H1 (cell line): ENCODE measurements around the gene NKAIN2. TPM values are rescaled to one million over a fixed set of nuclear protein-coding genes. Genes with fewer than 3 reads are reported as not detected.

Source experiments
- CTCF ChIA-PET: fragments of 300-600 bp; sonication (Branson Sonifier 250); formaldehyde crosslinking; loops from one replicate; lab custom pipeline; 2021; ENCODE audit not compliant: partially characterized antibody; lab: Charles Lee
- POLR2A ChIA-PET: fragments of 300-600 bp; sonication (Branson Sonifier 250); formaldehyde crosslinking; loops from one replicate; lab custom pipeline; 2021; ENCODE audit warnings: inconsistent platforms; ENCODE audit not compliant: partially characterized antibody; lab: Charles Lee
- DNase-seq, 2 experiments: peaks; one replicate each; pipeline versions ENCODE4 v3.0.0 to v3.0.0-alpha.2; 2010 to 2022; ENCODE audit warnings: low spot score in 2 of 2, low read depth in 1 of 2, mixed read lengths in 1 of 2
- FAIRE-seq: peaks from 2 replicates; lab custom pipeline; 2011; peaks lifted over from hg19 to GRCh38; lab: Jason Lieb, UNC
- H2AFZ ChIP-seq: 2 replicates; pipeline ENCODE4 v1.8.1; 2012; ENCODE audit warnings: low read length, inconsistent platforms
- H2AK5ac ChIP-seq: 2 replicates; pipeline ENCODE4 v1.6.1; 2013; ENCODE audit warnings: low read depth, low read length
- H2BK120ac ChIP-seq: replicated peaks from 2 replicates; pipeline ENCODE3; 2013; ENCODE audit warnings: low read depth, low read length, inconsistent platforms
- H2BK12ac ChIP-seq: 2 replicates; pipeline ENCODE4 v1.6.1; 2013; ENCODE audit warnings: low read depth, low read length
- H2BK15ac ChIP-seq: 2 replicates; pipeline ENCODE4 v1.6.1; 2013; ENCODE audit warnings: low read length
- H2BK20ac ChIP-seq: 2 replicates; pipeline ENCODE4 v1.6.1; 2013; ENCODE audit warnings: low read length
- H2BK5ac ChIP-seq: 2 replicates; pipeline ENCODE4 v1.6.1; 2013; ENCODE audit warnings: low read depth, low read length
- H3K14ac ChIP-seq: 2 replicates; pipeline ENCODE4 v1.6.1; 2013; ENCODE audit warnings: inconsistent platforms; ENCODE audit not compliant: insufficient read length
- H3K18ac ChIP-seq: 2 replicates; pipeline ENCODE4 v1.6.1; 2013; ENCODE audit warnings: low read length; ENCODE audit errors: extremely low read depth
- H3K23ac ChIP-seq: 2 replicates; pipeline ENCODE4 v1.6.1; 2013; ENCODE audit warnings: inconsistent platforms; ENCODE audit not compliant: insufficient read length
- H3K23me2 ChIP-seq: 2 replicates; pipeline ENCODE4 v1.6.1; 2013; ENCODE audit warnings: low read depth, low read length
- H3K27ac ChIP-seq: 2 replicates; pipeline ENCODE4 v1.6.1; 2011; ENCODE audit warnings: low read depth, low read length, inconsistent platforms
- H3K27me3 ChIP-seq, 4 experiments: replicated peaks in 1 of 4; 1 replicate in 1 of 4; 2 replicates in 3 of 4; pipeline versions ENCODE4 v1.6.1 to v1.8.1; 2011 to 2013; ENCODE audit warnings: low read length in 3 of 4, mild to moderate bottlenecking in 3 of 4, inconsistent platforms in 2 of 4, mixed read lengths in 2 of 4, moderate library complexity in 1 of 4; ENCODE audit not compliant: control insufficient read depth in 3 of 4, insufficient read depth in 3 of 4; ENCODE audit errors: extremely low read depth in 1 of 4
- H3K36me3 ChIP-seq, 4 experiments: 2 replicates each; pipeline versions ENCODE4 v1.6.1 to v1.8.1; 2011 to 2013; ENCODE audit warnings: mild to moderate bottlenecking in 4 of 4, low read length in 3 of 4, moderate library complexity in 2 of 4, control low read depth in 1 of 4, inconsistent platforms in 1 of 4; ENCODE audit not compliant: insufficient read depth in 4 of 4, control insufficient read depth in 2 of 4
- H3K4ac ChIP-seq: replicated peaks from 2 replicates; pipeline ENCODE3; 2013; ENCODE audit warnings: low read length, low read depth, mixed read lengths, inconsistent platforms; ENCODE audit not compliant: insufficient read length
- H3K4me1 ChIP-seq, 4 experiments: replicated peaks in 1 of 4; 1 replicate in 1 of 4; 2 replicates in 3 of 4; pipeline versions ENCODE4 v1.6.1 to v1.8.1; 2011 to 2013; ENCODE audit warnings: low read length in 3 of 4, inconsistent platforms in 2 of 4, mixed read lengths in 1 of 4; ENCODE audit not compliant: insufficient read depth in 4 of 4, control insufficient read depth in 3 of 4
- H3K4me2 ChIP-seq, 2 experiments: 2 replicates each; pipeline versions ENCODE4 v1.6.1 to v1.8.1; 2011 to 2013; ENCODE audit warnings: low read depth in 2 of 2, low read length in 2 of 2, control low read depth in 1 of 2, inconsistent platforms in 1 of 2, mild to moderate bottlenecking in 1 of 2; ENCODE audit not compliant: insufficient read depth in 1 of 2
- H3K4me3 ChIP-seq, 4 experiments: fragments of 200-600, 300-600 bp in 1 of 4; sonication (generic), shearing (Covaris generic), sonication (Bioruptor Twin) in 1 of 4; 2 replicates each; pipeline versions ENCODE4 v1.5.1 to v1.8.1; 2011 to 2016; ENCODE audit warnings: low read length in 4 of 4, low read depth in 3 of 4, control low read depth in 2 of 4, inconsistent platforms in 2 of 4, mild to moderate bottlenecking in 2 of 4, mixed read lengths in 1 of 4, moderate library complexity in 1 of 4; ENCODE audit not compliant: insufficient read depth in 2 of 4; ENCODE audit errors: extremely low read depth in 1 of 4
- H3K56ac ChIP-seq: replicated peaks from 2 replicates; pipeline ENCODE3; 2013; ENCODE audit warnings: low read depth, mild to moderate bottlenecking, mixed read lengths, low read length, inconsistent platforms; ENCODE audit not compliant: insufficient read length
- H3K79me1 ChIP-seq: 2 replicates; pipeline ENCODE4 v1.6.1; 2013; ENCODE audit warnings: low read depth, low read length, control low read depth
- H3K79me2 ChIP-seq, 2 experiments: 2 replicates each; pipeline versions ENCODE4 v1.6.1 to v1.8.1; 2012 to 2013; ENCODE audit warnings: low read length in 2 of 2, mild to moderate bottlenecking in 2 of 2, inconsistent platforms in 1 of 2; ENCODE audit not compliant: insufficient read depth in 2 of 2, control insufficient read depth in 1 of 2
- H3K9ac ChIP-seq, 4 experiments: replicated peaks in 1 of 4; 1 replicate in 1 of 4; 2 replicates in 3 of 4; pipeline versions ENCODE4 v1.6.1 to v1.8.1; 2011 to 2013; ENCODE audit warnings: low read depth in 3 of 4, low read length in 3 of 4, control low read depth in 2 of 4, mild to moderate bottlenecking in 2 of 4, moderate library complexity in 2 of 4, inconsistent platforms in 1 of 4; ENCODE audit errors: extremely low read depth in 1 of 4
- H3K9me3 ChIP-seq, 2 experiments: 2 replicates each; pipeline versions ENCODE4 v1.6.1 to v1.8.1; 2012 to 2013; ENCODE audit warnings: mild to moderate bottlenecking in 2 of 2, moderate library complexity in 2 of 2, control low read depth in 1 of 2, inconsistent platforms in 1 of 2, low read depth in 1 of 2, low read length in 1 of 2, mixed read lengths in 1 of 2; ENCODE audit not compliant: insufficient read depth in 2 of 2
- H4K20me1 ChIP-seq, 2 experiments: replicated peaks in 1 of 2; 2 replicates each; pipeline versions ENCODE3 to v1.8.1; 2011 to 2013; ENCODE audit warnings: inconsistent platforms in 2 of 2, low read length in 2 of 2, mild to moderate bottlenecking in 1 of 2; ENCODE audit not compliant: insufficient read depth in 2 of 2, control insufficient read depth in 1 of 2
- H4K5ac ChIP-seq: 2 replicates; pipeline ENCODE4 v1.6.1; 2013; ENCODE audit warnings: low read length, low read depth, mixed read lengths, inconsistent platforms; ENCODE audit not compliant: insufficient read length
- H4K8ac ChIP-seq: 2 replicates; pipeline ENCODE4 v1.8.0; 2013; ENCODE audit warnings: mild to moderate bottlenecking, moderate library complexity, low read length, inconsistent platforms; ENCODE audit not compliant: insufficient read depth; ENCODE audit errors: extremely low read depth
- H4K91ac ChIP-seq: replicated peaks from 2 replicates; pipeline ENCODE3; 2013; ENCODE audit warnings: low read length, mixed read lengths, inconsistent platforms; ENCODE audit not compliant: insufficient read length
- CHD1 ChIP-seq: IDR thresholded peaks from 2 replicates; pipeline ENCODE4 v1.6.1; 2012; ENCODE audit warnings: low read depth, low read length, improper control_type of control experiment
- WGBS, 2 experiments: shearing (Covaris generic) in 1 of 2; methylation state at CpG; one replicate each; pipeline versions ENCODE4 v1.1.6 to v1.1.7; 2013 to 2015; ENCODE audit warnings: low lambda C conversion rate in 2 of 2, mixed read lengths in 2 of 2, inconsistent platforms in 1 of 2, low coverage in 1 of 2, missing lambda C conversion rate in 1 of 2; ENCODE audit not compliant: insufficient replicate concordance in 2 of 2, insufficient coverage in 1 of 2, insufficient read length in 1 of 2; ENCODE audit errors: extremely low coverage in 1 of 2, missing lambda C conversion rate in 1 of 2; 5-methylcytosine and 5-hydroxymethylcytosine counted together
- polyA plus RNA-seq, 7 experiments: library from polyadenylated mRNA; depleted of rRNA in 3 of 7; stranded (reverse) in 5 of 7; unstranded in 2 of 7; fragments of >200 nt in 5 of 7; fragments of 200-250 nt in 2 of 7; gene quantifications; 1 replicate in 5 of 7; 2 replicates in 1 of 7; 4 replicates in 1 of 7; pipeline versions ENCODE4 v1.2.1 to v1.2.3, GENCODE V29; 2011 to 2013; ENCODE audit warnings: missing spikeins in 2 of 7, mixed read lengths in 2 of 7
- total RNA-seq: library from RNA; stranded (reverse); fragmentation: NEBNext Ultra II Directional; extraction: Animal tissue kit (Norgen Biotek cat#: 25700); gene quantifications from 2 replicates; pipeline ENCODE4 v1.2.1, GENCODE V29; 2021

The NKAIN2 gene
- total and polyA plus RNA-seq, 2 of the 8 experiments (the other 6 are each of a cell fraction or from before 2014, with no cell fraction given) = 0.20 to 0.34 TPM

DNA sequence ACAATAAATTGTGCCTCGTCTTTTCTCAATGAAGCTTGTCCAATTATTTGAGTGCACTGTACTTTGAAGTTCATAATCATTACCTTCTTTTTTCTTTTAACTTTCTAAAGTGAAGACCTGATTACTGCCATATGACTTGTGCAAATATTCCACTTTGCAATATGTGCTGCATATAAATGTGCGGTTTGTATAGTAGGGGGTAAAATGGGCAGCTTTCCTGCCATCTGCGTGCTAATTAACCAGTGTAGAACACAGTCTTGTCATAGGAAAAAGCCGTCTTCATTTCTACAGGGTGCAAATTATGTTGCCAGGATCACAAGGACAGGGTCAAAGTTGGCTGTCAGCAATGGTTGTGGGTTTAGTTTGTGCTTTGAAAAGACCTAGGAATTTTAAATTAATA is 397.0 kb downstream of the NKAIN2 start:
- Histone ChIP-seq H3K36me3 (no peaks in the 10 kb centered on the region), H3K9ac (no peak overlapping the region), H2AFZ (no peak overlapping the region), H3K79me1 (no peaks in the 10 kb centered on the region), H3K27me3 (no peaks in the 10 kb centered on the region), H2AK5ac (no peak overlapping the region), H3K4me2 (no peak overlapping the region), H2BK15ac (no peak overlapping the region), H3K56ac (no peak overlapping the region), H3K23ac (no peak overlapping the region), H3K4me3 (no peak overlapping the region), H3K4ac (no peak overlapping the region), H3K18ac (no peak overlapping the region), H2BK12ac (no peak overlapping the region), H4K20me1 (no peaks in the 10 kb centered on the region), H2BK120ac (no peak overlapping the region), H3K27ac (no peak overlapping the region), H4K91ac (no peak overlapping the region), H3K14ac (no peak overlapping the region), H4K5ac (no peak overlapping the region), H4K8ac (no peak overlapping the region), H2BK5ac (no peak overlapping the region), H3K79me2 (no peaks in the 10 kb centered on the region), H3K4me1 (no peaks in the 10 kb centered on the region), H3K9me3 (no peaks in the 10 kb centered on the region), H3K23me2 (no peaks in the 10 kb centered on the region), H2BK20ac (no peak overlapping the region)
- FAIRE-seq (no peak), DNase-seq (no peak)
- TF ChIP-seq CHD1 = no peak
- 88% methylated on average over 4 of the region's 4 CpGs; no CpG with 5 or more reads in 1 of the 2 experiments for WGBS, 2 experiments
- POLR2A ChIA-PET = no interaction called here
- CTCF ChIA-PET = no interaction called here
